Skeletal muscle tissue (tissue), 4 donors: ENCODE data around the gene KCNMB2. TPM values are rescaled to one million over a fixed set of nuclear protein-coding genes. Genes with fewer than 3 reads are reported as not detected.
"Not testable (repeated sequence)": the region's sequence is repeated elsewhere in the genome, so short reads cannot be mapped to it uniquely, and the experiment has no call there.

Experiments used
- H3K27ac ChIP-seq: one replicate; pipeline ENCODE4 v1.7.0; 2013; ENCODE audit warnings: mild to moderate bottlenecking, low read depth, low read length, inconsistent platforms
- H3K27me3 ChIP-seq, 3 donors: one replicate each; pipeline ENCODE4 v1.7.0; 2013; ENCODE audit warnings: low read length in 3 of 3; ENCODE audit not compliant: control insufficient read depth in 3 of 3, insufficient read depth in 3 of 3
- H3K36me3 ChIP-seq, 3 donors: one replicate each; pipeline ENCODE4 v1.7.0; 2013; ENCODE audit warnings: low read length in 3 of 3; ENCODE audit not compliant: control insufficient read depth in 3 of 3, insufficient read depth in 3 of 3
- H3K4me1 ChIP-seq, 3 donors: one replicate each; pipeline ENCODE4 v1.7.0; 2013; ENCODE audit warnings: low read length in 3 of 3, mild to moderate bottlenecking in 3 of 3; ENCODE audit not compliant: control insufficient read depth in 3 of 3, insufficient read depth in 3 of 3
- H3K4me3 ChIP-seq, 3 donors: one replicate each; pipeline ENCODE4 v1.7.0; 2013; ENCODE audit warnings: low read length in 3 of 3
- H3K9ac ChIP-seq, 3 donors: one replicate each; pipeline ENCODE4 v1.7.0; 2013; ENCODE audit warnings: low read length in 3 of 3, mild to moderate bottlenecking in 3 of 3, moderate library complexity in 2 of 3, low read depth in 1 of 3
- H3K9me3 ChIP-seq, 3 donors: one replicate each; pipeline ENCODE4 v1.7.0; 2013; ENCODE audit warnings: low read length in 3 of 3; ENCODE audit not compliant: control insufficient read depth in 3 of 3
- total RNA-seq: library from RNA; depleted of rRNA; stranded (reverse); fragments of >200 nt; gene quantifications from one replicate; pipeline ENCODE4 v1.2.3, GENCODE V29; 2014
- donor health status: Osteomylitis.

KCNMB2 gene
- total RNA-seq, 1 donor from 2014 or later, result 11.5 TPM

- H3K27me3 ChIP-seq, result no peaks in the 10 kb centered on the region
- no peak overlapping the region for H3K27ac ChIP-seq
- no peaks in the 10 kb centered on the region for H3K36me3 ChIP-seq
- H3K4me1 ChIP-seq, result no peaks in the 10 kb centered on the region
- H3K4me3 ChIP-seq, result no peak overlapping the region
- H3K9ac ChIP-seq, result no peak overlapping the region
- no peaks in the 10 kb centered on the region for H3K9me3 ChIP-seq
Observed at GRCh38 chr3:178505832-178506231, 30.4 kb upstream of the KCNMB2 start.

- Histone ChIP-seq H3K36me3 (no peaks in the 10 kb centered on the region), H3K4me1 (no peaks in the 10 kb centered on the region), H3K4me3 (no peak overlapping the region), H3K9ac (no peak overlapping the region), H3K9me3 (no peaks in the 10 kb centered on the region), H3K27ac (no peak overlapping the region), H3K27me3 (no peaks in the 10 kb centered on the region)
Observed at GRCh38 chr3:178507507-178508442, 28.5 kb upstream of the KCNMB2 start.

GRCh38 chr3:178508443-178508825 is 27.8 kb upstream of the KCNMB2 start:
- Histone ChIP-seq H3K27me3 (no peaks in the 10 kb centered on the region), H3K36me3 (no peaks in the 10 kb centered on the region), H3K9me3 (no peaks in the 10 kb centered on the region), H3K27ac (no peak overlapping the region), H3K4me1 (no peaks in the 10 kb centered on the region), H3K9ac (no peak overlapping the region), H3K4me3 (no peak overlapping the region)

- Histone ChIP-seq H3K27me3 (no peaks in the 10 kb centered on the region), H3K9me3 (no peaks in the 10 kb centered on the region), H3K4me1 (no peaks in the 10 kb centered on the region), H3K27ac (no peak overlapping the region), H3K36me3 (no peaks in the 10 kb centered on the region), H3K9ac (no peak overlapping the region), H3K4me3 (no peak overlapping the region)
Observed at GRCh38 chr3:178510496-178510895, 25.7 kb upstream of the KCNMB2 start.

- Histone ChIP-seq H3K9me3 (no peaks in the 10 kb centered on the region), H3K27ac (no peak overlapping the region), H3K9ac (no peak overlapping the region), H3K4me1 (no peaks in the 10 kb centered on the region), H3K27me3 (no peaks in the 10 kb centered on the region), H3K4me3 (no peak overlapping the region), H3K36me3 (no peaks in the 10 kb centered on the region)
Observed at GRCh38 chr3:178512647-178513046, 23.6 kb upstream of the KCNMB2 start.

GRCh38 chr3:178513546-178514380 is 22.5 kb upstream of the KCNMB2 start:
- Histone ChIP-seq H3K4me3 (no peak overlapping the region), H3K9me3 (no peaks in the 10 kb centered on the region), H3K27me3 (no peaks in the 10 kb centered on the region), H3K27ac (no peak overlapping the region), H3K9ac (no peak overlapping the region), H3K4me1 (no peaks in the 10 kb centered on the region), H3K36me3 (no peaks in the 10 kb centered on the region)

- Histone ChIP-seq H3K9me3 (no peaks in the 10 kb centered on the region), H3K4me1 (no peaks in the 10 kb centered on the region), H3K9ac (no peak overlapping the region)
Observed at GRCh38 chr3:178514401-178514800, 21.8 kb upstream of the KCNMB2 start.

GRCh38 chr3:178515076-178515744 is 21.0 kb upstream of the KCNMB2 start:
- H3K9me3 ChIP-seq, H3K4me3 ChIP-seq, H3K9ac ChIP-seq, H3K36me3 ChIP-seq, H3K27me3 ChIP-seq, H3K4me1 ChIP-seq, H3K27ac ChIP-seq: not testable (repeated sequence)

More at GRCh38 chr3:178514401-178514800, 21.8 kb upstream of the KCNMB2 start:
- Histone ChIP-seq H3K4me3 (no peak overlapping the region), H3K27me3 (no peaks in the 10 kb centered on the region), H3K36me3 (no peaks in the 10 kb centered on the region), H3K27ac (no peak overlapping the region)

- Histone ChIP-seq H3K4me3 (no peak overlapping the region), H3K4me1 (no peaks in the 10 kb centered on the region), H3K27me3 (no peaks in the 10 kb centered on the region), H3K27ac (no peak overlapping the region), H3K9me3 (no peaks in the 10 kb centered on the region), H3K36me3 (no peaks in the 10 kb centered on the region), H3K9ac (no peak overlapping the region)
Observed at GRCh38 chr3:178517665-178518334, 18.4 kb upstream of the KCNMB2 start.
